Ovary (tissue), 3 donors: Measurements from ENCODE around the gene NPC2.

Source experiments
- CTCF ChIP-seq, 3 donors: fragments of 450-650 bp in 2 of 3; fragments of 200-600 bp in 1 of 3; IDR thresholded peaks; one replicate each; pipeline versions ENCODE4 v1.5.1 to v1.8.0; 2016 to 2022; ENCODE audit warnings: antibody characterized with exemption in 3 of 3, mild to moderate bottlenecking in 1 of 3
- EP300 ChIP-seq: sonication (generic); formaldehyde crosslinking; IDR thresholded peaks from one replicate; pipeline ENCODE4 v1.6.1; 2017; ENCODE audit warnings: antibody characterized with exemption
- donor health status: DM: no; HTN: no; CAD: no.

GRCh38 chr14:74476107-74476506, 17.0 kb downstream of the NPC2 start:
- no peak for TF ChIP-seq EP300
- no peak for TF ChIP-seq CTCF (IDR thresholded peaks at IDR 0.05)
